HepG2 (cell line): Measurements from ENCODE around the gene RASSF7. TPM values are rescaled to one million over a fixed set of nuclear protein-coding genes. Genes with fewer than 3 reads are reported as not detected.

Source experiments
- FLYWCH1 ChIP-seq: sonication (generic); formaldehyde crosslinking; IDR thresholded peaks from 2 replicates; pipeline ENCODE4 v1.8.1; 2023; ENCODE audit warnings: mild to moderate bottlenecking, missing genetic modification reagents
- RBM39 ChIP-seq: fragments of 200-400 bp; formaldehyde crosslinking; IDR thresholded peaks from one replicate; pipeline ENCODE4 v1.6.1; 2018; ENCODE audit warnings: antibody characterized with exemption, mild to moderate bottlenecking, low read depth, low read length; ENCODE audit not compliant: poor library complexity, severe bottlenecking
- SAP130 ChIP-seq: IDR thresholded peaks from 2 replicates; pipeline ENCODE4 v1.6.1; 2016; ENCODE audit warnings: low read depth
- TRIM24 ChIP-seq: sonication (generic); formaldehyde crosslinking; IDR thresholded peaks from 2 replicates; pipeline ENCODE4 v1.8.0; 2022; ENCODE audit warnings: mild to moderate bottlenecking, missing genetic modification reagents
- YEATS4 ChIP-seq: sonication (generic); formaldehyde crosslinking; IDR thresholded peaks from 2 replicates; pipeline ENCODE4 v1.4.0; 2020; ENCODE audit warnings: missing genetic modification reagents, borderline replicate concordance
- ZMAT3 ChIP-seq: sonication (generic); formaldehyde crosslinking; conservative IDR thresholded peaks from 2 replicates; pipeline ENCODE4 v1.7.0; 2021; ENCODE audit warnings: missing genetic modification reagents
- ZNF781 ChIP-seq: sonication (generic); formaldehyde crosslinking; IDR thresholded peaks from 2 replicates; pipeline ENCODE4 v1.5.1; 2020; ENCODE audit warnings: borderline replicate concordance, mild to moderate bottlenecking, missing genetic modification reagents; ENCODE audit errors: not compliant biosample characterization
- polyA plus RNA-seq, 8 experiments: library from polyadenylated mRNA; depleted of rRNA in 3 of 8; stranded (reverse) in 7 of 8; unstranded in 1 of 8; fragments of >200 nt; fragmentation: Illumina TruSeq in 4 of 8; extraction: Trizol in 4 of 8; gene quantifications; 2 replicates each; pipeline versions ENCODE4 v1.2.1 to v1.2.3, GENCODE V29; 2011 to 2016; ENCODE audit warnings: low read depth in 4 of 8, missing spikeins in 1 of 8, mixed read lengths in 1 of 8; ENCODE audit not compliant: insufficient read depth in 1 of 8
- total RNA-seq, 5 experiments: library from RNA; depleted of rRNA; stranded (reverse); fragments of >200 nt; fragmentation: Illumina TruSeq; extraction: Trizol; gene quantifications; 2 replicates each; pipeline ENCODE4 v1.2.3, GENCODE V29; 2016; ENCODE audit warnings: low read depth in 1 of 5
- TF ChIP-seq, protein P1 (sequence below): sonication (generic); formaldehyde crosslinking; IDR thresholded peaks from 2 replicates; pipeline ENCODE4 v1.4.0; 2020; ENCODE audit warnings: missing genetic modification reagents
- TF ChIP-seq, protein P2 (sequence below): IDR thresholded peaks from 2 replicates; pipeline ENCODE4 v1.6.1; 2016; ENCODE audit warnings: missing compliant biosample characterization, missing genetic modification reagents, borderline replicate concordance
- TF ChIP-seq, protein P3 (sequence below): sonication (generic); formaldehyde crosslinking; IDR thresholded peaks from 2 replicates; pipeline ENCODE4 v1.4.0; 2020; ENCODE audit warnings: missing genetic modification reagents
- TF ChIP-seq, protein P4 (sequence below): sonication (generic); formaldehyde crosslinking; conservative IDR thresholded peaks from 2 replicates; pipeline ENCODE4 v1.4.0; 2020; ENCODE audit warnings: missing genetic modification reagents

Gene RASSF7
- total and polyA plus RNA-seq, 2 of the 13 experiments (the other 11 are each of a cell fraction or from before 2014, with no cell fraction given) = 20.2 to 28.6 TPM

DNA sequence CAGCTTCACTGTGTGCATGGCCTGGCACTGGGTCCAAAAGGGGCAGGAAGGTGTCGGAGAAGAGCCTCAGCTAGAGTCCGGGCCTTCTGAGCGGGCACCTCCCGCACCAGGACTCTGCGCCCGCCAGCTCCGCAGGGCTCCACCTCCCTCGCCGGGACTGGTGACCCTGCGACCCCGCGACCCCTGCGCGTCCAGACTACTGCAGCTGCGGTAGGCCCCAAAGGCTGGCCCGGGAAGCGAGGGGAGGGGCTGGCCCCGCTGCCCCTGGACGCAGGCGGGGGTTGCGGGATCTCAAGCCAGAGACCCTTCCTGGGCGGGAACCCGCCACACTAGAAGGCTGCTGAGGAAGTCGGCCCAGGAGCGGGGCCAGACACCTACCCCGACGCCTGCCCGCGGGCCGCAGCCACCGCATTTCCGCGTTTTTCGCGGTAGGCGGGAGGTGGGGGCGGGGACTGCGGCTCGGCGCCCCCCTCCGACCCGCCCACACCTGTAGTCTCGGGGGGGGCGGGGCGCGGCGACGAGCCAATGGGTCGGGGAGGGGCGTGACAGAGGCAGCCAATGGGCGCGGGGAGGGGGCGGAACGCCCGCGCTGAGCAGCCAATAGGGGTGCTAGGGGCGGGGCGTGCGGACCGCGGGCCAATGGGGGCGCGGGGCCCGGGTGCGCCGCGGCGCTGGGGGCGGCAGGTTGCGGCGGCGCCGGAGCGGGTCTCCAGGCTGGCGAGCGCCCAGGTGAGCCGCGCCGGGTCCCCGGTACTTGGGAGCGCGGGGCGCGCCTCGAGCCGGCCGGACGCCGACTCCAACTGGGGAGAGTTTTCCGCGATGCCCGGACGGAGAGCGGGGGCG lies at the start of gene RASSF7, which contains the start of gene LMNTD2 (continued):
- TF ChIP-seq, protein P1, sequence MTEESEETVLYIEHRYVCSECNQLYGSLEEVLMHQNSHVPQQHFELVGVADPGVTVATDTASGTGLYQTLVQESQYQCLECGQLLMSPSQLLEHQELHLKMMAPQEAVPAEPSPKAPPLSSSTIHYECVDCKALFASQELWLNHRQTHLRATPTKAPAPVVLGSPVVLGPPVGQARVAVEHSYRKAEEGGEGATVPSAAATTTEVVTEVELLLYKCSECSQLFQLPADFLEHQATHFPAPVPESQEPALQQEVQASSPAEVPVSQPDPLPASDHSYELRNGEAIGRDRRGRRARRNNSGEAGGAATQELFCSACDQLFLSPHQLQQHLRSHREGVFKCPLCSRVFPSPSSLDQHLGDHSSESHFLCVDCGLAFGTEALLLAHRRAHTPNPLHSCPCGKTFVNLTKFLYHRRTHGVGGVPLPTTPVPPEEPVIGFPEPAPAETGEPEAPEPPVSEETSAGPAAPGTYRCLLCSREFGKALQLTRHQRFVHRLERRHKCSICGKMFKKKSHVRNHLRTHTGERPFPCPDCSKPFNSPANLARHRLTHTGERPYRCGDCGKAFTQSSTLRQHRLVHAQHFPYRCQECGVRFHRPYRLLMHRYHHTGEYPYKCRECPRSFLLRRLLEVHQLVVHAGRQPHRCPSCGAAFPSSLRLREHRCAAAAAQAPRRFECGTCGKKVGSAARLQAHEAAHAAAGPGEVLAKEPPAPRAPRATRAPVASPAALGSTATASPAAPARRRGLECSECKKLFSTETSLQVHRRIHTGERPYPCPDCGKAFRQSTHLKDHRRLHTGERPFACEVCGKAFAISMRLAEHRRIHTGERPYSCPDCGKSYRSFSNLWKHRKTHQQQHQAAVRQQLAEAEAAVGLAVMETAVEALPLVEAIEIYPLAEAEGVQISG (CRISPR knock-in tag) = peak; percentile 39; the same call in 1 of the 2 replicates
- TF ChIP-seq SAP130 (CRISPR knock-in tag) = peak; percentile 84
- TF ChIP-seq YEATS4 (CRISPR knock-in tag) = no peak; the same call in 1 of the 2 replicates
- TF ChIP-seq ZMAT3 (CRISPR knock-in tag) = peak; percentile 66; the same call in 1 of the 2 replicates
- no peak for TF ChIP-seq ZNF781
- TF ChIP-seq, protein P2, sequence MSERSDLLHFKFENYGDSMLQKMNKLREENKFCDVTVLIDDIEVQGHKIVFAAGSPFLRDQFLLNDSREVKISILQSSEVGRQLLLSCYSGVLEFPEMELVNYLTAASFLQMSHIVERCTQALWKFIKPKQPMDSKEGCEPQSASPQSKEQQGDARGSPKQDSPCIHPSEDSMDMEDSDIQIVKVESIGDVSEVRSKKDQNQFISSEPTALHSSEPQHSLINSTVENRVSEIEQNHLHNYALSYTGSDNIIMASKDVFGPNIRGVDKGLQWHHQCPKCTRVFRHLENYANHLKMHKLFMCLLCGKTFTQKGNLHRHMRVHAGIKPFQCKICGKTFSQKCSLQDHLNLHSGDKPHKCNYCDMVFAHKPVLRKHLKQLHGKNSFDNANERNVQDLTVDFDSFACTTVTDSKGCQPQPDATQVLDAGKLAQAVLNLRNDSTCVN (CRISPR knock-in tag) = peak; percentile 18; the same call in 1 of the 2 replicates
- TF ChIP-seq, protein P3, sequence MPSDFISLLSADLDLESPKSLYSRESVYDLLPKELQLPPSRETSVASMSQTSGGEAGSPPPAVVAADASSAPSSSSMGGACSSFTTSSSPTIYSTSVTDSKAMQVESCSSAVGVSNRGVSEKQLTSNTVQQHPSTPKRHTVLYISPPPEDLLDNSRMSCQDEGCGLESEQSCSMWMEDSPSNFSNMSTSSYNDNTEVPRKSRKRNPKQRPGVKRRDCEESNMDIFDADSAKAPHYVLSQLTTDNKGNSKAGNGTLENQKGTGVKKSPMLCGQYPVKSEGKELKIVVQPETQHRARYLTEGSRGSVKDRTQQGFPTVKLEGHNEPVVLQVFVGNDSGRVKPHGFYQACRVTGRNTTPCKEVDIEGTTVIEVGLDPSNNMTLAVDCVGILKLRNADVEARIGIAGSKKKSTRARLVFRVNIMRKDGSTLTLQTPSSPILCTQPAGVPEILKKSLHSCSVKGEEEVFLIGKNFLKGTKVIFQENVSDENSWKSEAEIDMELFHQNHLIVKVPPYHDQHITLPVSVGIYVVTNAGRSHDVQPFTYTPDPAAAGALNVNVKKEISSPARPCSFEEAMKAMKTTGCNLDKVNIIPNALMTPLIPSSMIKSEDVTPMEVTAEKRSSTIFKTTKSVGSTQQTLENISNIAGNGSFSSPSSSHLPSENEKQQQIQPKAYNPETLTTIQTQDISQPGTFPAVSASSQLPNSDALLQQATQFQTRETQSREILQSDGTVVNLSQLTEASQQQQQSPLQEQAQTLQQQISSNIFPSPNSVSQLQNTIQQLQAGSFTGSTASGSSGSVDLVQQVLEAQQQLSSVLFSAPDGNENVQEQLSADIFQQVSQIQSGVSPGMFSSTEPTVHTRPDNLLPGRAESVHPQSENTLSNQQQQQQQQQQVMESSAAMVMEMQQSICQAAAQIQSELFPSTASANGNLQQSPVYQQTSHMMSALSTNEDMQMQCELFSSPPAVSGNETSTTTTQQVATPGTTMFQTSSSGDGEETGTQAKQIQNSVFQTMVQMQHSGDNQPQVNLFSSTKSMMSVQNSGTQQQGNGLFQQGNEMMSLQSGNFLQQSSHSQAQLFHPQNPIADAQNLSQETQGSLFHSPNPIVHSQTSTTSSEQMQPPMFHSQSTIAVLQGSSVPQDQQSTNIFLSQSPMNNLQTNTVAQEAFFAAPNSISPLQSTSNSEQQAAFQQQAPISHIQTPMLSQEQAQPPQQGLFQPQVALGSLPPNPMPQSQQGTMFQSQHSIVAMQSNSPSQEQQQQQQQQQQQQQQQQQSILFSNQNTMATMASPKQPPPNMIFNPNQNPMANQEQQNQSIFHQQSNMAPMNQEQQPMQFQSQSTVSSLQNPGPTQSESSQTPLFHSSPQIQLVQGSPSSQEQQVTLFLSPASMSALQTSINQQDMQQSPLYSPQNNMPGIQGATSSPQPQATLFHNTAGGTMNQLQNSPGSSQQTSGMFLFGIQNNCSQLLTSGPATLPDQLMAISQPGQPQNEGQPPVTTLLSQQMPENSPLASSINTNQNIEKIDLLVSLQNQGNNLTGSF (CRISPR knock-in tag) = no peak
- no peak for TF ChIP-seq FLYWCH1 (CRISPR knock-in tag)
- no peak for TF ChIP-seq TRIM24
- TF ChIP-seq, protein P4, sequence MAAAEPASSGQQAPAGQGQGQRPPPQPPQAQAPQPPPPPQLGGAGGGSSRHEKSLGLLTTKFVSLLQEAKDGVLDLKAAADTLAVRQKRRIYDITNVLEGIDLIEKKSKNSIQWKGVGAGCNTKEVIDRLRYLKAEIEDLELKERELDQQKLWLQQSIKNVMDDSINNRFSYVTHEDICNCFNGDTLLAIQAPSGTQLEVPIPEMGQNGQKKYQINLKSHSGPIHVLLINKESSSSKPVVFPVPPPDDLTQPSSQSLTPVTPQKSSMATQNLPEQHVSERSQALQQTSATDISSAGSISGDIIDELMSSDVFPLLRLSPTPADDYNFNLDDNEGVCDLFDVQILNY = 0 out of 2 replicates have a peak, but pooled peaks have one; percentile 46
- peak; percentile 31 for TF ChIP-seq RBM39
